8988T (cell line): ENCODE results near the gene APOBEC4.

Source experiments
- DNase-seq: peaks from one replicate; pipeline ENCODE4 v3.0.0; 2011

Gene APOBEC4

GRCh38 chr1:183600136-183600535 lies 53.0 kb downstream of the APOBEC4 start:
- no peak for DNase-seq

DNA sequence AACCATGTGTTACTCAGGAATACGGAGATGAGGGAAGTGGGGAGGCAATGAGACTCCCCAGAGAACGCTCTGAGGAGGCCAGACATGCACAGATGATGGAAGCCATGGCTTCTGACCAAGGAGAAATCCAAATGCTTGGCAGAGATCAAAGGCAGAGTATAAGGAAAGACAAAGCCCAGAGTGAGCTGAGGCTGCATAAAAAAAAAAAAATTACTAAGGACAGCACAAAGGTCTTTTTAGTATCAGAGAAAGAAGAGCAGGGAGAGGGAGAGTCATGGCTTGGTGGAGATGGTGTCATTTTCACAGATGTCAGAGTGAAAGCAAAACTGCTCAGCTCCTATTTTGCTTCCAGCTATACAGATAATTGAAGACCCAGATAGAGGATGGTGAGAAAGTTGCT lies 54.7 kb downstream of the APOBEC4 start:
- no peak for DNase-seq

DNA sequence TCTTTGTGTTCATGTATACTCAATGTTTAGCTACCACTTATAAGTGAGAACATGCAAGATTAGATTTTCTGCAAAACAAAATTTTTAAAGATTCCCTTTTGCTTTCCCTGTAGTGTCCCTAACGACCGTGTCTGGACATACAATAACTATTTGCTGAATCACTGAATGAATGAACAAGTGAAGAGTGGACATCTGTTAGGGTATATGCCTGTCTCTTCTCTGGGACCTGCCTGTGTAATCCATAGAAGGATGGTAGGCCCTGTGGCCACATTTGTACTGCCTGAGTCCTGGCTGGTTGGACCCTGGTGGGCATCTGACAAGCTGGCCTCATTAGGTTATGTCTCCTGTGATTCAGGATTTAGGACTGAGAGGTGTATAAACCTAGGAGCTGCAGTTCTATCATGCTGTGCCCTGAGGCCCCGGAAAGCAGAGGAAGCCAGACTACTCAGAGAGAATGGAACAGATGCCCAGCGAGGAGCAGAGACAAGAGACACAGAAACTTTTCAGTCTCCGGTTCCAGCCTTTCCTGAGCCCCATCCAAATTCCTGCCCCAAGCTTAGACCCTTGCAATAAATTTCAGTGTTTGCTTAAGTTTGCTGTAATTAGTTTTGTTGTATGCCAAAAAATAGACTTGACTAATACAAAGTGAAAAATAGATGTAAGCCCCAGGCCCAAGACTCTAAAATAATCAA lies 55.3 kb downstream of the APOBEC4 start:
- no peak for DNase-seq

DNA sequence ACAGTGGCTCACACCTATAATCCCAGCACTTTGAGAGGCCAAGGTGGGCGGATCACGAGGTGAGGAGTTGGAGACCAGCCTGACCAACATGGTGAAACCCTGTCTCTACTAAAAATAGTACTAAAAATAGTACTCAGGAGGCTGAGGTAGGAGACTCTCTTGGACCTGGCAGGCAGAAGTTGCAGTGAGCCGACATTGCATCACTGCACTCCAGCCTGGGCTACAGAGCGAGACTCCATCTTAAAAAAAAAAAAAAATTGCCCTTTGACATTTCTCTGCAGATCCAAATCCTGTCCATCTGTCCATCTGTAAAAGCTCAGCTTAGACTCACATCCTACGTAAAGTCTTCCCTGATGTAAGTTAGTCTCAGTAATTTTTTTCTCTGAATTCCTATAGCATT lies 56.6 kb downstream of the APOBEC4 start:
- no peak for DNase-seq
